CD14-positive monocyte (primary cell): Measurements from ENCODE around the gene RAB31. TPM values are rescaled to one million over a fixed set of nuclear protein-coding genes. Genes with fewer than 3 reads are reported as not detected.

Experiments
- DNase-seq, 3 donors: peaks; one replicate each; pipeline ENCODE4 v3.0.0-alpha.2; 2011 to 2022
- H2AFZ ChIP-seq: 2 replicates; pipeline ENCODE4 v1.6.0; 2012; ENCODE audit warnings: mild to moderate bottlenecking, low read depth, low read length, inconsistent platforms; ENCODE audit not compliant: insufficient read depth, poor library complexity, severe bottlenecking
- H3K27ac ChIP-seq, 2 donors: 1 replicate in 1 of 2; 2 replicates in 1 of 2; pipeline ENCODE4 v1.5.1; 2012 to 2013; ENCODE audit warnings: low read length in 2 of 2, control low read depth in 1 of 2, inconsistent platforms in 1 of 2, low read depth in 1 of 2, mild to moderate bottlenecking in 1 of 2
- H3K27me3 ChIP-seq, 2 donors: one replicate each; pipeline versions ENCODE4 v1.6.0 to v1.6.1; 2011 to 2013; ENCODE audit warnings: low read length in 2 of 2; ENCODE audit not compliant: control insufficient read depth in 2 of 2, insufficient read depth in 2 of 2
- H3K36me3 ChIP-seq, 2 donors: replicated peaks in 1 of 2; 1 replicate in 1 of 2; 2 replicates in 1 of 2; pipeline versions ENCODE4 v1.5.1 to v1.6.1; 2012 to 2013; ENCODE audit warnings: low read length in 2 of 2, control low read depth in 1 of 2, inconsistent platforms in 1 of 2, mild to moderate bottlenecking in 1 of 2; ENCODE audit not compliant: insufficient read depth in 2 of 2, control insufficient read depth in 1 of 2
- H3K4me1 ChIP-seq, 2 donors: 1 replicate in 1 of 2; 2 replicates in 1 of 2; pipeline versions ENCODE4 v1.5.1 to v1.6.1; 2012 to 2013; ENCODE audit warnings: low read length in 2 of 2, control low read depth in 1 of 2, inconsistent platforms in 1 of 2, mild to moderate bottlenecking in 1 of 2, moderate library complexity in 1 of 2; ENCODE audit not compliant: insufficient read depth in 2 of 2, control insufficient read depth in 1 of 2
- H3K4me2 ChIP-seq: replicated peaks from 2 replicates; pipeline ENCODE3; 2012; ENCODE audit warnings: low read length, moderate library complexity, mild to moderate bottlenecking; ENCODE audit not compliant: poor library complexity, severe bottlenecking; ENCODE audit errors: extremely low read depth
- H3K4me3 ChIP-seq, 3 experiments: fragments of 200-600 bp in 1 of 3; sonication (generic) in 1 of 3; replicated peaks in 1 of 3; 1 replicate in 2 of 3; 2 replicates in 1 of 3; pipeline ENCODE4 v1.5.1; 2011 to 2013; ENCODE audit warnings: low read length in 3 of 3, mild to moderate bottlenecking in 3 of 3, control low read depth in 2 of 3, low read depth in 2 of 3, inconsistent platforms in 1 of 3, moderate library complexity in 1 of 3
- H3K79me2 ChIP-seq: 2 replicates; pipeline ENCODE4 v1.6.0; 2012; ENCODE audit warnings: mild to moderate bottlenecking, control low read depth, inconsistent platforms, low read length, moderate library complexity; ENCODE audit not compliant: insufficient read depth
- H3K9ac ChIP-seq: 2 replicates; pipeline ENCODE4 v1.6.0; 2017; ENCODE audit warnings: low read length, mild to moderate bottlenecking; ENCODE audit not compliant: insufficient read depth, poor library complexity, severe bottlenecking
- H3K9me3 ChIP-seq, 2 donors: replicated peaks in 1 of 2; 1 replicate in 1 of 2; 2 replicates in 1 of 2; pipeline versions ENCODE4 v1.5.1 to v1.6.1; 2012 to 2013; ENCODE audit warnings: low read length in 2 of 2, control low read depth in 1 of 2; ENCODE audit not compliant: control insufficient read depth in 1 of 2, insufficient read depth in 1 of 2
- H4K20me1 ChIP-seq: 2 replicates; pipeline ENCODE4 v1.6.0; 2012; ENCODE audit warnings: mild to moderate bottlenecking, low read length, control low read depth, moderate library complexity; ENCODE audit not compliant: insufficient read depth
- H3K27ac Mint-ChIP-seq, 7 donors: one replicate each; pipeline ENCODE4 v1.8.0; 2020; ENCODE audit warnings: mild to moderate bottlenecking in 7 of 7, mixed read lengths in 7 of 7, moderate library complexity in 6 of 7, inconsistent platforms in 2 of 7
- H3K27me3 Mint-ChIP-seq, 3 donors: one replicate each; pipeline ENCODE4 v1.8.0; 2021 to 2022; ENCODE audit warnings: low read depth in 3 of 3, mild to moderate bottlenecking in 3 of 3, mixed read lengths in 3 of 3, moderate library complexity in 3 of 3, inconsistent platforms in 1 of 3
- H3K36me3 Mint-ChIP-seq, 2 donors: one replicate each; pipeline ENCODE4 v1.8.0; 2020; ENCODE audit warnings: mixed read lengths in 2 of 2, inconsistent platforms in 1 of 2, mild to moderate bottlenecking in 1 of 2
- H3K4me1 Mint-ChIP-seq: one replicate; pipeline ENCODE4 v1.8.0; 2020; ENCODE audit warnings: mild to moderate bottlenecking, mixed read lengths
- H3K4me3 Mint-ChIP-seq, 2 donors: one replicate each; pipeline ENCODE4 v1.8.0; 2020; ENCODE audit warnings: mild to moderate bottlenecking in 2 of 2, mixed read lengths in 2 of 2, moderate library complexity in 1 of 2
- H3K9me3 Mint-ChIP-seq, 7 donors: one replicate each; pipeline ENCODE4 v1.8.0; 2020 to 2022; ENCODE audit warnings: mixed read lengths in 7 of 7, mild to moderate bottlenecking in 6 of 7, moderate library complexity in 6 of 7, inconsistent platforms in 2 of 7
- WGBS: methylation state at CpG from one replicate; pipeline ENCODE4 v1.1.5; 2013; ENCODE audit warnings: missing lambda C conversion rate; ENCODE audit not compliant: insufficient coverage; 5-methylcytosine and 5-hydroxymethylcytosine counted together
- intact Hi-C, 2 donors: fragments of 100-400 bp; cut with micrococcal nuclease; formaldehyde crosslinking; loops; one replicate each; pipeline versions ENCODE4 v1.15.0 to v1.15.1; 2023
- polyA plus RNA-seq, 3 donors: library from polyadenylated mRNA; depleted of rRNA in 1 of 3; unstranded in 2 of 3; stranded (reverse) in 1 of 3; fragments of 300-500 nt in 2 of 3; fragments of >200 nt in 1 of 3; fragmentation: Illumina TruSeq in 2 of 3; gene quantifications; 1 replicate in 2 of 3; 2 replicates in 1 of 3; pipeline ENCODE4 v1.2.3, GENCODE V29; 2012 to 2021
- TF ChIP-seq, protein P1 (sequence below): fragments of 200-600 bp; IDR thresholded peaks from one replicate; pipeline ENCODE4 v1.8.0; 2022; ENCODE audit warnings: antibody characterized with exemption, mild to moderate bottlenecking

The RAB31 gene
- polyA plus RNA-seq, 3 donors: 106 to 367 (median 348) TPM

- Histone ChIP-seq H2AFZ (peak overlapping the region; percentile 26), H3K9ac (no peak overlapping the region), H3K4me2 (no peak overlapping the region), H3K36me3 (no peaks in the 10 kb centered on the region), H4K20me1 (no peaks in the 10 kb centered on the region), H3K27me3 (no peaks in the 10 kb centered on the region), H3K27ac (no peak overlapping the region), H3K4me3 (no peak overlapping the region), H3K9me3 (no peaks in the 10 kb centered on the region), H3K79me2 (no peaks in the 10 kb centered on the region), H3K4me1 (peaks cover 19 to 24% of the 10 kb centered on the region in 2 donors)
- Mint-ChIP-seq H3K36me3 (no peaks in the 10 kb centered on the region), H3K4me1 (peaks cover 25% of the 10 kb centered on the region), H3K9me3 (no peaks in the 10 kb centered on the region), H3K27ac (no peak overlapping the region), H3K27me3 (no peaks in the 10 kb centered on the region), H3K4me3 (peak overlapping the region in 1 of 2 donors; percentile 26)
- TF ChIP-seq, protein P1, sequence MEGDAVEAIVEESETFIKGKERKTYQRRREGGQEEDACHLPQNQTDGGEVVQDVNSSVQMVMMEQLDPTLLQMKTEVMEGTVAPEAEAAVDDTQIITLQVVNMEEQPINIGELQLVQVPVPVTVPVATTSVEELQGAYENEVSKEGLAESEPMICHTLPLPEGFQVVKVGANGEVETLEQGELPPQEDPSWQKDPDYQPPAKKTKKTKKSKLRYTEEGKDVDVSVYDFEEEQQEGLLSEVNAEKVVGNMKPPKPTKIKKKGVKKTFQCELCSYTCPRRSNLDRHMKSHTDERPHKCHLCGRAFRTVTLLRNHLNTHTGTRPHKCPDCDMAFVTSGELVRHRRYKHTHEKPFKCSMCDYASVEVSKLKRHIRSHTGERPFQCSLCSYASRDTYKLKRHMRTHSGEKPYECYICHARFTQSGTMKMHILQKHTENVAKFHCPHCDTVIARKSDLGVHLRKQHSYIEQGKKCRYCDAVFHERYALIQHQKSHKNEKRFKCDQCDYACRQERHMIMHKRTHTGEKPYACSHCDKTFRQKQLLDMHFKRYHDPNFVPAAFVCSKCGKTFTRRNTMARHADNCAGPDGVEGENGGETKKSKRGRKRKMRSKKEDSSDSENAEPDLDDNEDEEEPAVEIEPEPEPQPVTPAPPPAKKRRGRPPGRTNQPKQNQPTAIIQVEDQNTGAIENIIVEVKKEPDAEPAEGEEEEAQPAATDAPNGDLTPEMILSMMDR: no peak
- WGBS: 14% methylated on average over 4 of the region's 5 CpGs
- DNase-seq: no peak
- intact Hi-C loops: no loop called here
These were observed 12.5 kb upstream of the RAB31 start for GRCh38 chr18:9695605-9696004.

GRCh38 chr18:9696112-9696511, 12.0 kb upstream of the RAB31 start:
- H3K4me3 ChIP-seq: no peak overlapping the region
- DNase-seq: no peak

More at GRCh38 chr18:9696112-9696511, 12.0 kb upstream of the RAB31 start:
- Mint-ChIP-seq H3K27ac (peak overlapping the region in 1 of 7 donors; percentile 67), H3K9me3 (no peaks in the 10 kb centered on the region), H3K4me3 (no peak overlapping the region), H3K27me3 (no peaks in the 10 kb centered on the region), H3K36me3 (no peaks in the 10 kb centered on the region), H3K4me1 (peaks cover 27% of the 10 kb centered on the region)
- TF ChIP-seq, protein P1: no peak
- Histone ChIP-seq H3K9ac (no peak overlapping the region), H3K27ac (no peak overlapping the region), H3K79me2 (no peaks in the 10 kb centered on the region), H2AFZ (peak overlapping the region; percentile 8), H3K4me2 (no peak overlapping the region), H3K36me3 (no peaks in the 10 kb centered on the region), H3K9me3 (no peaks in the 10 kb centered on the region), H3K27me3 (no peaks in the 10 kb centered on the region), H4K20me1 (no peaks in the 10 kb centered on the region), H3K4me1 (peaks cover 24 to 29% of the 10 kb centered on the region in 2 donors)
- WGBS: 82% methylated on average over 2 of the region's 2 CpGs
- intact Hi-C loops: no loop called here
